HG03066 (cell line): ENCODE results near the gene TSBP1.
"Not testable (repeated sequence)": the region's sequence is repeated elsewhere in the genome, so short reads cannot be mapped to it uniquely, and the experiment has no call there.

ENCODE experiments used
- ATAC-seq: cut with Tn5 transposase; IDR thresholded peaks from one replicate; pipeline ENCODE4 v1.9.1; 2021; ENCODE audit warnings: low read depth; ENCODE audit not compliant: unreplicated experiment

TSBP1 gene

DNA sequence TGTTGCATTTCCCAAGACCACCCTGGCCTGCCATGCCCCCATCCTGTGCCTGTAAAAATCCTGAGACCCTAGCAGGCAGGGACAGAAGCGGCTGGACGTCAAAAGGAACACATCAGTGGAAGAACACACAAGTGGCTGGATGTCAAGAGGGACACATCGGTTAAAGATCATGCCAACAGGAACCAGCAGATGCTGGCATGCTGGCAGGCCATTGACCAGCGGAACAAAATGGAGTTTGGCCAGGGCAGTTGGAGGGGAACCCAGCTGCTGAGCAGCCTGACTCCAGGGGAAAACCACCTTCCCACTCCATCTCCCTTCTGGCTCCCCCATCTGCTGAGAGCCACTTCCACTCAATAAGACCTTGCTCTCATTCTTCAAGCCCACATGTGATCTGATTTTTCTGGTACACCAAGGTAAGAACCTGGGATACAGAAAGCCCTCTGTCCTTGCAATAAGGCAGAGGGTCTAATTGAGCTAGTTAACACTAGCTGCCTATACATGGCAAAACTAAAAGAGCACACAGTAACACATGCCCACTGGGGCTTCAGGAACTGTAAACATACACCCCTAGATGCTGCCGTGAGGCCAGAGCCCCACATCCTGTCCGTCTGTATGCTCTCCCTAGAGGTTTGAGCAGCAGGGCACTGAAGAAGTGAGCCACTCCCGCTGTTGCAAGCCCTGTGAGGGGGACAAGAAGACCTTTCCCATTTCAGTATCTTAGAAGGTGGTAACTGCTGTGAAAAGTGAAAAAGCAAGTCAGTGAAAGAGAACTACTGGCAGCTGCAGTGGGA, 4.2 kb upstream of the TSBP1 start:
- ATAC-seq, result no peak

DNA sequence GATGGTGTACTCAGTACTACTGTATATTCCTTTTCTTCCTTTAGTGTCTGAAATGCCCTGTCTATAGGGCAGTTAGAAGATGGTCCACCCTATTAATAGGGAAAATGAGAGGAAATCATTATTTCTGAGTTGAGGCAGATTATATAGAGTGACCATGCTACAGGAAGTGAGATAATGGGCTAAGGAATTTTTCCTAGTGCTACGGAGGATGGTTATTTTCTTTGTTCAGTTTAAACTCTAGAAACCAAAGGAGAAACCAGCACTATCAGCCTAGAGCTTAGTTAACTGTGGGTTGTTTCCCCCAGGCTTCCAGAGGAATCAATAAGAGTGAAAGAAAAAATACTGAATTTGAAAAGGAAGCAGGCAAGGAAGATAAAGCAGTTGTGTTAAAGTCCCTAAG, 474 bp downstream of the TSBP1 start:
- no peak for ATAC-seq

DNA sequence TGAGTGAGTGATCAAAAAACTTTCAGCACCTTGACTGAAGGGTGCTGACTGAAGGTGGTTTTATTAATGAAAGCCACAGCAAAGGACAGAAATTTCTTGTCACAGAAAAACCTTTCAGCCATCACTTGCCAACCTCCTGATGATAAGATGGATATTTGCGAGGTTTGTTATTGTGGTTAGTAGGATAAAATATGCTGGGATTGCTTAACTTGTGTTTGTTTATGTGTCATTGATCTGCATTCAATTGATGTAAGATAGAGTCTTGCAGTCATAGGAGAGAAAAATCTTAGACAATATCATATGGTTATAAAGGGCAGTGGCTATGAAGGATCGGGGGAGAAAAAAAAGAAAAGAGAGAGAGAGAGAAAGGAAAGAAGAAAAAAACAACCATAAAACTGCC, 1.2 kb downstream of the TSBP1 start:
- no peak for ATAC-seq

DNA sequence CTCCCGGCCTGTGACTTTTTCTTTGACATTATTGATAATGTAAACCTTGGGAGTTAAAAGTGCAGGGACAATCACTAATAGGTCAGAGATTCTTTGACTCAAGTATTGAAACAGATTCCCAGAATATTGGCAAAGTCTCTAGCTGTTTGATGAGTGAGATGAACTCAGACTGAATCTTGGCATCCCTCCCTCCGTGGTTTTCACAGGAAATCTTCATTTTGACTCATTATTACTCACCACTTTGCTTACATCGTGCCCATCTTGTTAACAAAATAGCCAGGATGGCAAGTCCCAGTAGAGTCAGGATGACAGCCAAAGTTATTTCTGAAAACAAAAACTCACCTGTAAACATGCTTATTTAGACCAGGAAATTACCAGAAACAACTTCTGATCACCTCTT, 2.0 kb downstream of the TSBP1 start:
- ATAC-seq, result no peak

DNA sequence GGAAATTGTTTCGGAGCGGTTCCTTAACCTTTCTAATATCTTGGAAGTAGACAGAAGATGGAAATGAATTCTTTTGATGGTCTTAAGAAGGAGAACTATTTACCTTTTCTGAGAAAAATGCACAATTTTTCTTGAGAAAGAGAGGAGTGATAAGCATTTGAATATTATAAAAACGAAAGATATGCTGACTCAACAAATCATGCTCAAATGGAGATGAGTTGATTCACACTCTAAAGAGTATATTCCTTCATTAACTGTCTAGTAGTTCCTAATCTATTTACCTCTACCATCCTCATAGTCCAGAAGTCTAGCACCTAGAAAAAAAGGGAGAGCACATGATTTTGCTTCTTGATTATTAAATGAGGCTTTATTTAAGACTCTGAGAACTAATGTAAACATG, 4.1 kb downstream of the TSBP1 start:
- ATAC-seq, result no peak

DNA sequence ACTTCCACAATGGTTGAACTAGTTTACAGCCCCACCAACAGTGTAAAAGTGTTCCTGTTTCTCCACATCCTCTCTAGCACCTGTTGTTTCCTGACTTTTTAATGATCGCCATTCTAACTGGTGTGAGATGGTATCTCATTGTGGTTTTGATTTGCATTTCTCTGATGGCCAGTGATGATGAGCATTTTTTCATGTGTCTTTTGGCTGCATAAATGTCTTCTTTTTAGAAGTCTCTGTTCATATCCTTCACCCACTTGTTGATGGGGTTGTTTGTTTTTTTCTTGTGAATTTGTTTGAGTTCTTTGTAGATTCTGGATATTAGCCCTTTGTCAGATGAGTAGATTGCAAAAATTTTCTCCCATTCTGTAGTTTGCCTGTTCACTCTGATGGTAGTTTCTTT, 12.5 kb downstream of the TSBP1 start:
- not testable (repeated sequence) for ATAC-seq

DNA sequence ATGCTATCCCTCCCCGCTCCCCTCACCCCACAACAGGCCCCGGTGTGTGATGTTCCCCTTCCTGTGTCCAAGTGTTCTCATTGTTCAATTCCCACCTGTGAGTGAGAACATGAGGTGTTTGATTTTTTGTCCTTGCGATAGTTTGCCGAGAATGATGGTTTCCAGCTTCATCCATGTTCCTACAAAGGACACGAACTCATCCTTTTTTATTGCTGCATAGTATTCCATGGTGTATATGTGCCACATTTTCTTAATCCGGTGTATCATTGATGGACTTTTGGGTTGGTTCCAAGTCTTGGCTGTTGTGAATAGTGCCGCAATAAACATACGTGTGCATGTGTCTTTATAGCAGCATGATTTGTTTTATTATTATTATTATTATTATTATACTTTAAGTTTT, 13.2 kb downstream of the TSBP1 start:
- not testable (repeated sequence) for ATAC-seq

DNA sequence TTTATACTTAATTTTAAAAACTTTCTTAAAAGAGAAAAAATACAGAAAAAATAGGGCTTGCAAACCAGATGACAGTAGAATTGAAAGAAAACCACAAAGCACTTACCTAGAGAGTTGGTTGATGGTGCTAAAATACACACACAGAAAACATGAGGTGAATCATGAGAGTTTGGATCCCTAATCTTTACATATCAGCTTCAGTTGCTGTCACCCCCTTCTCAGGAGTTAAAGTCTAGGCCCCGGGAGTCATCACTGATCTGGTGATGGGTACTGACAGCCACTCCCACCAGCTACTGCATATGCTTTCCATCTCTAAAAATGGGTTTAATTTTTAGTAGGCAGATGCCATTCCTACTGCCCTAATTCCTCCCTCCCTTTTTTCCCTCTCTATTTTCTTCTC, 16.7 kb downstream of the TSBP1 start:
- no peak for ATAC-seq

DNA sequence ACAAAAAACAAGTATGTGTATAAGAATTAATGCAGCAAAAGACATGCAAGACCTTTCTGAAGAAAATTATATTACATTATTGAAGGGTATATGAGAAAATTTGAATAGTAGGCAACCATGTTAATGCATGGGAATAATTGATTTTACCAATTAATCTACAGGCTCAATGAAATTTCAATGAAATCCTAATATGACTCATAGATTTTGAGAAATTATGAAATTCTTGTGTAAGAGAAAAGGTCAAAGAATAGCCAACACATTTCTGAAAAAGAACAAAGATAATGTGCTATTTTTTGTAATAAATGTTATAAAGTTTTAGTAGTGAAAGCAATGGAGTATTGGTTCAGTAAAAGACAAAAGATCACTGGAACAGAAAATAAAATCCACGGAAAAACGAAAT, 18.4 kb downstream of the TSBP1 start:
- ATAC-seq, result no peak

DNA sequence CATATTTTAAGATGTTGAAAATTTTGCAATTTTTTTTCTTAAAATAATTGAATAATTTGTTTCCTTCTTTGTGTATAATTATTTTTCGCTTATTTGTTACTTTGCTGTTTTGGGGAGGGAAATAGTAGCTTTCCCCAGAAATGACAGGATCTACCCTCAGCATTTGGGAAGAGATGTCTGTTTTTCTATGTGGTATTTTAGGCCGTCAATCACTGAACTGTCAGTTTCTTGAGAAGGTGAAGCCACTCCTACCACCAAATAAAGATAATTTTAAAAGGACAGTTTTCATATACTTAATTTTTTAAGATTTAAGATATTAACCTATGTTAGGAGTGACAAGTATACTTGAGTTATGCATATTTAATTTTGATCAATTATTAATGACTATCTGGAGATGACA, 31.5 kb downstream of the TSBP1 start:
- no peak for ATAC-seq

DNA sequence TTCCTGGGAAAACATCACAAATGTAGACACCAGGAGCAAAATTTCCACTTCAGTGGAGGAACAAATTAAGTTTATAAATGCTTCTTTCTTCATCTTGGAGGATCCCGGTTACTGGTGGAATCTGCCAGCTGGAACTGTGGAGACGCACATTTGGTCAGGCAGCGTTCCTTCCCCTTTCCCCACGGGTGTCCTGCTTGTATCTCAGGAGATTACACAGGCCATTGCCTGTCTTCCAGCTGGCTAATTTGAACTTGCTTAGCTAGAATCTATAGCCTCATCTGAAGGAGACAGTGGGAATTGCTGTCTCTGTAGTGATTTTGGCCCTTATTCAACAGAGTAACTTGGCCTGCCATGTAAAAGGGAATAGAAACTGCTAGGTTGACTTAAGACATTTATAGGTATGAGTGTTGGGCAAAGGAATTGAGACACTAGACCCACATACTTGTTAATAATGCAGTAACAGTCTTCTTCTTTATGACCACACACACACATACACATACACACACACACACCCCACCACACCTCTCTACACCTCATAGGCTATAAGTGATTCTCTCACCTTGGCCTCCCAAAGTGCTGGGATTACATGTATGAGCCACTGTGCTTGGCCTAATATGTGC, 34.4 kb downstream of the TSBP1 start:
- ATAC-seq, result no peak

DNA sequence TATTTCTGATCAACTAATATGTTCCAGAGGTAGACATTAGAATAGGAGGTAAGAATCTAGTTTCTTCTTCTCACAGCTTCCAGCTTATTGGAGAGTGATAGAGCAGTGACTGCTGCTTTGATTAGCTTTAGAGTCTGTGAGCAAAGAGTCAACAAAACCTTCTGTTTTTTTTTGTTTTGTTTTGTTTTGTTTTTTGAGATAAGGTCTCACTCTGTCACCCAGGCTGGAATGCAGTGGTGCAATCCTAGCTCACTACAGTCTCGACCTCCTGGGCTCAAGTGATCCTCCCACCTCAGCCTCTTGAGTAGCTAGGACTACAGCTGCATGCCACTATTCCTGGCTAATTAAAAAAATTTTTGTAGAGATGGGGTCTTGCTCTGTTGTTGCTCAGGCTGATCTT, 39.3 kb downstream of the TSBP1 start:
- ATAC-seq, result no peak

DNA sequence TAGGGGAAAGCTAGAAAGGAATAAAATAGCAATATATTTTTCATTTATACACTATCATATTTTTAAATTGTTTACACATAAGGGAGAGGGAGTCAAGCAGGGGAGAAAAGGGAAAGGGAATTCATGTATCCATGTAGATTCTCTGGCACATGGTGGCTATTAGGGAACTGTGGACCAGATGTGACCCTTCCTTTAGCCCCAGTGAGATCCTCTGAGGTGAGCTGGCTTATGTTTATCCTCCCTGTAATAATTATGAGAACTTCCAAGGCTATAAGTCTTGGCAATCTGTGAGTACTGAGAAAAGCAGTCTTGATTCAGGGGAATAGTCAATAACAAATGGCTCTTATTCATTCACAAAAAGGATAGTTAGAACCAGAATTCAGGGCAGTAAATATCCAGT, 42.6 kb downstream of the TSBP1 start:
- ATAC-seq, result no peak

DNA sequence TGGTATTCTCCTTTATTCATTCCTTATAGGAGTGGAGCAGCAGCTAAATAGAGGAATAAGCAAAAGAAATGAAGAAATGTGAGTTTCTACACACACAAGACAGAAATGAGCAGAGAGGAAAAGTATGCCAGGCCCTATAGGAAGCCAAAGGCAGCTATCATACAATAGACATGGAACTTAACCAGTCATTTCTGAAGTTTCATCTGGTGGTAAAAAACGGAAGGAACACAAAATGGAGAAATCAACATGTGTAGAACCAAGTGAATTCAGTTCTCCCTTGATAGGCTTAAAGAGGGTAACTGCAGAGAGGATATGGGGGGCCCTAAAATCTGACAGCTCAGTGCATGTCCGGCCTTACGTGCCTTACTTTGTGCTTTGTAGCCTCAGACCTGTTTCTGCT, 44.6 kb downstream of the TSBP1 start:
- no peak for ATAC-seq

DNA sequence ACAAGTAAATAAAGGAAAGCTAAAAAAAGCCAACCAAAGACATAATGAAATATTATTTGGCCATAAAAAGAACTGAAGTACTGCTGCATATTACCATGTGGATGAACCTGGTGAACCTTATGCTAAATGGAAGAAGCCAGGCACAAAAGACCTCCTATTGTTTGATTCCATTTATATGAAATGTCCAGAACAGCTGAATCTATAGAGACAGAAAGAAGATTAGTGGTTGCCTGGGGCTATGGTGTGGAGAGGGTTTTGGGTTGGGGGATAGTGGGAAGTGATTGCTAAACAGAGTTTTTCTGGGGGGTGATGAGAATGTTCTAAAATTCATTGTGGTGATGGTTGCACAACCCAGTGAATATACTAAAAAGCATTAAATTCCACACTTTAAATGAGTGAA, 53.2 kb downstream of the TSBP1 start:
- no peak for ATAC-seq

DNA sequence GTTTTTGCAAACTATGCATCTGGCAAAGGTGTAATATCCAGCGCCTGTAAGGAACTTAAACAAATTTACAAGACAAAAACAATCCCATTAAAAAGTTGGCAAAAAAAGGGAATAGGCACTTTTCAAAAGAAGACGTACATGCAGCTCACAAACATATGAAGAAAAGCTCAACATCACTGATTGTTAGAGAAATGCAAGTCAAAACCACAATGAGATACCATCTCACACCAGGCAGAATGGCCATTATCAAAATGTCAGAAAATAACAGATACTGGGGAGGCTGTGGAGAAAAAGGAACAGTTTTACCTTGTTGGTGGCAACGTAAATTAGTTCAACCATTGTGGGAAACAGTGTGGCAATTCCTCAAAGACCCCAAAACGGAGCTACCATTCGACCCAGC, 54.2 kb downstream of the TSBP1 start:
- no peak for ATAC-seq

DNA sequence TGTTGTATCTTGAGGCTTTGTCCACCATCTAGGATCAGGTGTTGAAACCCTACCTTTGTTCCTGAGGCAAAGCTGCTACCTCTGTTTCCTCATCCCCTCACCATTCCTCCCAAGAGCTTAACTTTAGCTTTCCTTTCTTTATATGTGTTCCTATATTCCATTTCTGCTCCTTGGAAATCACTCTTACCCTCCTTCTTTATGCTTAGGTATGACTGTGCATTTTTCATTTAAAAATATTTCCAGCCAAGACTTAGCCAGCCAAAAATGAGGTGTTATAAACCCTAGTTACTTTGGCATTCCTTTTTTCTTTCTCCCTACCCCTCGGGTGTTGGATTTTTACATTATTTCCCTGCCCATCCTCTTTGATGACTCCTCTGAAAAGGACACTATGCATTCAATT, 57.7 kb downstream of the TSBP1 start:
- ATAC-seq, result no peak

DNA sequence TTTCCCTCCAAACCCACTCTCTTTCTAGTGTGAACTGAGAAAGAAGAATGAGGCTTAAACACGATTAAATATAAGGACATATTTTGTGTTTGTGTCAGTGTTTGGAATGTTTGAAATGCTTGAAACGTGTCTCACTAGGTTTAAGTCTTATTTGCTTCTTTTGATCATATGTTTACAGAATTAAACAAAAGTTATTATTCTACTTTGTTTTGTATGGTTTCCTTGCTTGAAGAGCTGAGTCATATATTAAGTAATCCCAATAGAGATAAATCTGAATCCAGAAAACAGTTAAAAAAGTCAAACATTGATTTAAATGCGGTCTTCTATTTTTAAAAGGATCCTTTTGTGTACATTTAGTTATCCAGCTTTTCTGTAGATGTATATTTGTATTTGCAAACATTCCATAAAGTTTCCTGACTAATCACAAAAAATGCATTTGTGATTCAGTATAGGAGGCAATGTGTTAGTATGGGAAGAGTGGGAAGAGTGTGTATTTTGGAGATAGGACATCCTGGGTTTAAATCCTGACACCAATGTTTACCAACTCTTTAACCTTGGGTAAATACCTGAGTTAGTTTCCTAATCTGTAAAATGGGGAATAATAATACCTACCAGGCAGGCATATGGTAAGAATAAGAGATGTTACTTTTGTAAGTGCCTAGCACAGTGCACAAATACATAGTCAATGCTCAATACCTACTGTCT, 72.9 kb downstream of the TSBP1 start:
- ATAC-seq, result no peak

DNA sequence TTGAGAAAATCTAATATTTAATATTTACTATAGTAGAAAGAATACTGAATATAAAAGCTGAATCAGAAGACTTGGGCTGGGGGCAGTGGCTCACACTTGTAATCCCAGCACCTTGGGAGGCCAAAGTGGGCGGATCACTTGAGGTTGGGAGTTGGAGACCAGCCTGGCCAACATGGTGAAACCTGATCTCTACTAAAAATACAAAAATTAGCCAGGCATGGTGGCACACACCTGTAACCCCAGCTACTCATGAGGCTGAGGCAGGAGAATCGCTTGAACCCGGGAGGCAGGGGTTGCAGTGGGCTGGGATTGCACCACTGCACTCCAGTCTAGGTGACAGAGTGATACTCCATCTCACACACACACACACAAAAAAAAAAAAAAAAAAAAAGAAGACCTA, 76.7 kb downstream of the TSBP1 start:
- not testable (repeated sequence) for ATAC-seq

DNA sequence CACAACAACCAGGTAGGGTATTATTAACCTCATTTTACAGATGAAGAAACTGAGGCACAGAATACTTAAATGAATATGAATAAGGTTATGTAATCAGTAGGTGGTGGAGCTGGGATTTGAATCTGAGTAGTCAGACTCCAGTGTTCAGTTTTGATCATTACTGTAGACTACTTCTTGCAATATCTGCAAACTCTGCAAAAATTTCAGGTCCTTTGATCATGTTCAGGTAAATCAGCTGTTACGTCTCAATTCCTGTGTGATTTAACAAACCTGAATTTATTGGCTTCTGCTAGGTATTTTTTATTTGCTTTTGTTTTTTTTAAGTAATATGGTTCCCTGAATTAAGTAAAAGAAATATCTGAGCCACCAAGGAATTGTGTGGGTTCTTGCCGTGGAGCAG, 77.1 kb downstream of the TSBP1 start:
- ATAC-seq, result no peak

DNA sequence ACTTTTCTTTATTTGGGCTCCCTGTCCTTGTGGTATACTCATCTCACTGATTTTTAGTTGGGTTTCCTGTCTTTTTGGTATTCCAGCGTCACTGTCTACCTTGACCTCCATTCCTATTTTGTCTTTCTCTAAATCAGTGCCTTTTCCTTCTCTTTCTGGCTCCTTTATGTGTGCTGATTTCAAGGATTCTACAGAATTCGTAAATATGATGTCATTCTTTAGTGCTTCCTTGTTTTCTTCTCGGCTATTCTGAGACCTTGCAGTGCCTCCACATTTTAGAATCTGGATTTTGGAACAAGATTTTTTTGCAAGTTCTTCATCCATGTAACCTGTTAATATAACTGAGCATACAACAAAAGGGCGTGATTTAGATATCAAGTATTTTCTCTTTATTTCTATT, 78.0 kb downstream of the TSBP1 start:
- ATAC-seq, result no peak

DNA sequence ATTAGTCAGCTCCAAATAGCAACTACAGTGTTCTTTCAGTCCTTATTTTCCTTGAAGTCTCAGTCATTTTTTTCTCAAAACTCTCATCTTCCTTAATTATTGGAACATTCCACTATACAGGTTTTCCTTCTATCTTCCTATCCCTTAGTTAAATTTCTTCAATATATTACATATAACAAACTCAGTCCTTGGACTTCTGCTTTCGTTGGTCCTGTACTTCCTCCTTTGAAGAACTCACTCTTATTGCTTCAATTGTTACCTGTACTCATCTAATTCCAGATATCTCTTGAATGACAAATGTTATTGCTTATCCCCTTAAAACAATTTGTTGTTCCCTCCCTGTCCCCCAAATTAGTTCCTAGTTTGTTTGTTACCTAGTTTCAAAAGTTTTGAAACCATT, 80.2 kb downstream of the TSBP1 start:
- ATAC-seq, result no peak
